ENCODE results near the gene GRAMD1A. TPM values are rescaled to one million over a fixed set of nuclear protein-coding genes. Genes with fewer than 3 reads are reported as not detected.
"Not testable (repeated sequence)": the region's sequence is repeated elsewhere in the genome, so short reads cannot be mapped to it uniquely, and the experiment has no call there.

The GRAMD1A gene
- total RNA-seq, 1 experiment from 2014 or later = 75.4 TPM

DNA sequence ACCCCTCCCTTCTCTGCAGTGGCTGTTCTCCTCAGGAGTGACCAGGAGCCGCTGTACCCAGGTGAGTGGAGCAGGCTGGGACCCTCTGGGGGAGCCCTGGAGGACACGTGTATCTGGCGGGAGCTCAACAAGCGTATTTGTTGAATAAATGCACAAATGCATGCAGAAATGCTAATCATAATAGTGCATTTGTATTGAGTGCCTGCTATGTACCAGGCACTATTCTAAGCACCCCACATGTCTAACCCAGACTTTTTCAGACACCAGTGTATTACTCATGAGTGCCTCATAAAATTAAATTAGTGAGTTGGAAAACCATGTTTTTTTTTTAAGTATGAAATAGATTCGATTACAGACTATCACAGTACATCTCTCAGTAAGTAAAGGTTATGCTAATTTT is 49.3 kb downstream of the GRAMD1A start (continued):
- TF ChIP-seq ZBTB33 (IDR thresholded peaks at IDR 0.05; ENCODE audit: extremely low read depth, insufficient replicate concordance, low read length) (no peak), POLR2A (IDR thresholded peaks at IDR 0.05; ENCODE audit: borderline replicate concordance, extremely low read depth, insufficient read depth, insufficient read length) (no peak), CBX3 (IDR thresholded peaks at IDR 0.05; ENCODE audit: low read depth) (no peak), ZFX (IDR thresholded peaks at IDR 0.05) (no peak), JUND (IDR thresholded peaks at IDR 0.05) (no peak), RAD21 (IDR thresholded peaks at IDR 0.05; ENCODE audit: low read depth) (no peak)

DNA sequence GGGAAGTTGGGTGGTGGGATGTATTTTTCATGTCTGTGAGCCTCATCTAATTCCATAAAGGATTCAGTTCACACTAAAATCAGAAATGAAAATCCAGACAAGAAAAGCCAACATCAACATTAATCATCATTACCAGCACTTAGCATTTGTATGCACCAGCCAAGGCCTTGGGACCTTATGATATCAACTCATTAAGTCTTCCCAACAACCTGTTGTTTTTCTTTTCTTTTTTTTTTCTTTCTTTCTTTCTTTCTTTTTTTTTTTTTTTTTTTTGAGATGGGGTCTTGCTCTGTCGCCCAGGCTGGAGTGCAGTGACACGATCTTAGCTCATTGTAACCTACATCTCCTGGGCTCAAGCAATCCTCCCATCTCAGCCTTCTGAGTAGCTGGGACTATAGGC is 50.5 kb downstream of the GRAMD1A start:
- H3K9ac ChIP-seq (ENCODE audit: low read length); H3K36me3 ChIP-seq (ENCODE audit: control insufficient read depth in 1 of 2, insufficient read depth in 2 of 2, low read length in 2 of 2); H2AFZ ChIP-seq (ENCODE audit: low read depth, low read length, poor library complexity, severe bottlenecking); H4K20me1 ChIP-seq (ENCODE audit: insufficient read depth); H3K27me3 ChIP-seq (ENCODE audit: insufficient read depth, low read length); H3K9me3 ChIP-seq (ENCODE audit: control insufficient read depth in 1 of 2, insufficient read depth in 1 of 2, low read depth in 1 of 2, low read length in 2 of 2); H3K79me2 ChIP-seq (ENCODE audit: insufficient read depth, low read length); H3K27ac ChIP-seq (ENCODE audit: low read depth, low read length); RAD21 ChIA-PET (ENCODE audit: low non-redundant PET in 1 of 2, low total read pairs in 2 of 2, uncharacterized antibody in 2 of 2, unreplicated experiment in 2 of 2); ATAC-seq; CTCF ChIA-PET; BruUV-seq (replicated peaks); H3K4me3 ChIP-seq (replicated peaks in 1 of 2; ENCODE audit: low read depth in 1 of 2, low read length in 2 of 2); H3K9me2 ChIP-seq (ENCODE audit: insufficient read depth); DNase-seq (ENCODE audit: low read depth, low spot score); H3K4me1 ChIP-seq (ENCODE audit: control insufficient read depth in 1 of 2, insufficient read depth in 2 of 2, low read length in 2 of 2); H3K4me2 ChIP-seq (ENCODE audit: low read length); intact Hi-C loops (cut with micrococcal nuclease); POLR2A ChIA-PET: not testable (repeated sequence)

DNA sequence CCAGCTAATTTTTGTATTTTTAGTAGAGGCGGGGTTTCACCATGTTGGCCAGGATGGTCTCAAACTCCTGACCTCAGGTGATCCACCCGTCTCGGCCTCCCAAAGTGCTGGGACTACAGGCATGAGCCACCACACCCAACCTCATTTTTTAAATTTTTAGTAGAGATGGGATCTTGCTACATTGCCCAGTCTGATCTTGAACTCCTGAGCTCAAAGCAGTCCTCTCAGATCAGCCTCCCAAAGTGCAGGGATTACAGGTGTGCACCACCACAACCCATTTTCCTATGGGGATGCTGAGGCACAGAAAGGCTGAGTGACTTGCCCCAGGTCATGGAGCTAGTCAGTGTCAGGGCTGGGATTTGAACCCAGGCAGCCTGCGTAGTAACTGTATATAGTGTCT is 51.1 kb downstream of the GRAMD1A start:
- intact Hi-C loops (cut with micrococcal nuclease); H2AFZ ChIP-seq (ENCODE audit: low read depth, low read length, poor library complexity, severe bottlenecking); H3K9me3 ChIP-seq (ENCODE audit: control insufficient read depth in 1 of 2, insufficient read depth in 1 of 2, low read depth in 1 of 2, low read length in 2 of 2); H3K4me1 ChIP-seq (ENCODE audit: control insufficient read depth in 1 of 2, insufficient read depth in 2 of 2, low read length in 2 of 2); H3K27ac ChIP-seq (ENCODE audit: low read depth, low read length); BruUV-seq (replicated peaks); POLR2A ChIA-PET; H3K27me3 ChIP-seq (ENCODE audit: insufficient read depth, low read length); DNase-seq (ENCODE audit: low read depth, low spot score); H3K9me2 ChIP-seq (ENCODE audit: insufficient read depth); H3K9ac ChIP-seq (ENCODE audit: low read length); ATAC-seq; H3K79me2 ChIP-seq (ENCODE audit: insufficient read depth, low read length); H3K4me2 ChIP-seq (ENCODE audit: low read length); RAD21 ChIA-PET (ENCODE audit: low non-redundant PET in 1 of 2, low total read pairs in 2 of 2, uncharacterized antibody in 2 of 2, unreplicated experiment in 2 of 2); CTCF ChIA-PET; H3K4me3 ChIP-seq (replicated peaks in 1 of 2; ENCODE audit: low read depth in 1 of 2, low read length in 2 of 2); H4K20me1 ChIP-seq (ENCODE audit: insufficient read depth); H3K36me3 ChIP-seq (ENCODE audit: control insufficient read depth in 1 of 2, insufficient read depth in 2 of 2, low read length in 2 of 2): not testable (repeated sequence)
